Measurements from ENCODE around the gene SH3BP1.

The SH3BP1 gene

GRCh38 chr22:37627545-37627944 lies 11.9 kb upstream of the SH3BP1 start:
- no peak overlapping the region for H3K27ac ChIP-seq (ENCODE audit: low read length)
- H3K36me3 ChIP-seq (ENCODE audit: insufficient read depth, low read depth, low read length): peaks cover 22% of the 10 kb centered on the region
- H3K9ac ChIP-seq (ENCODE audit: low read depth, low read length): no peak overlapping the region
- peaks cover 2% of the 10 kb centered on the region; the same call in 1 of the 2 replicates for H3K4me1 ChIP-seq (ENCODE audit: insufficient read depth, low read length)
- H3K27me3 ChIP-seq (ENCODE audit: insufficient read depth, low read length): no peaks in the 10 kb centered on the region
- no peaks in the 10 kb centered on the region for H3K9me3 ChIP-seq (ENCODE audit: insufficient read depth, low read depth, low read length)
- no peak overlapping the region for H3K4me3 ChIP-seq (ENCODE audit: low read length)

DNA sequence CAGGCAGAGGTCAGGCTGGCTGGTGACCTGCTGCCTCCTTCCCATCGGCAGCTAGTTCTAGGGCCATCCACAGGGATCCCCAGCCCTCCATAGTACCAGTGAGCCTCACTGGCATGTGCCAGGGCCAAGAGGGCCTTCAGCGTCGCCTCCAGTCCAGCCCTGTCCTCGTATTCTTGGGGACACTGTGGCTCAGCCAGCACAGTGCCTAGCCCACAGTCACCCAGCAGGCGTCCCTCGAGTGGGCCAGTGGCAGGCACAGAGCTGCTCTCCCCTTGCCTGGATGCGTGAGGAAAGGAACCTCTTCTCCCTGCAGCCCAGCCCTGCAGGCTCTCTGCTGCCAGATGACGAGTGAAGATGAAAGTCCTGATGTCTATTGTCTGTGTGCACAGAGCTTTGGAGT lies 10.6 kb upstream of the SH3BP1 start:
- H3K4me3 ChIP-seq (ENCODE audit: low read length): no peak overlapping the region
- no peaks in the 10 kb centered on the region for H3K9me3 ChIP-seq (ENCODE audit: insufficient read depth, low read depth, low read length)
- no peak overlapping the region for H3K27ac ChIP-seq (ENCODE audit: low read length)
- H3K9ac ChIP-seq (ENCODE audit: low read depth, low read length): no peak overlapping the region
- peaks cover 22% of the 10 kb centered on the region for H3K36me3 ChIP-seq (ENCODE audit: insufficient read depth, low read depth, low read length)
- H3K4me1 ChIP-seq (ENCODE audit: insufficient read depth, low read length): peaks cover 6% of the 10 kb centered on the region; the same call in 1 of the 2 replicates
- no peaks in the 10 kb centered on the region for H3K27me3 ChIP-seq (ENCODE audit: insufficient read depth, low read length)

- H3K4me3 ChIP-seq (ENCODE audit: low read length): no peak overlapping the region
- H3K9me3 ChIP-seq (ENCODE audit: insufficient read depth, low read depth, low read length): no peaks in the 10 kb centered on the region
- peaks cover 18% of the 10 kb centered on the region for H3K36me3 ChIP-seq (ENCODE audit: insufficient read depth, low read depth, low read length)
- H3K27ac ChIP-seq (ENCODE audit: low read length): no peak overlapping the region
- peaks cover 16% of the 10 kb centered on the region; the same call in 1 of the 2 replicates for H3K4me1 ChIP-seq (ENCODE audit: insufficient read depth, low read length)
- no peak overlapping the region for H3K9ac ChIP-seq (ENCODE audit: low read depth, low read length)
- no peaks in the 10 kb centered on the region for H3K27me3 ChIP-seq (ENCODE audit: insufficient read depth, low read length)
Measured at GRCh38 chr22:37629928-37630327, 9.5 kb upstream of the SH3BP1 start.

DNA sequence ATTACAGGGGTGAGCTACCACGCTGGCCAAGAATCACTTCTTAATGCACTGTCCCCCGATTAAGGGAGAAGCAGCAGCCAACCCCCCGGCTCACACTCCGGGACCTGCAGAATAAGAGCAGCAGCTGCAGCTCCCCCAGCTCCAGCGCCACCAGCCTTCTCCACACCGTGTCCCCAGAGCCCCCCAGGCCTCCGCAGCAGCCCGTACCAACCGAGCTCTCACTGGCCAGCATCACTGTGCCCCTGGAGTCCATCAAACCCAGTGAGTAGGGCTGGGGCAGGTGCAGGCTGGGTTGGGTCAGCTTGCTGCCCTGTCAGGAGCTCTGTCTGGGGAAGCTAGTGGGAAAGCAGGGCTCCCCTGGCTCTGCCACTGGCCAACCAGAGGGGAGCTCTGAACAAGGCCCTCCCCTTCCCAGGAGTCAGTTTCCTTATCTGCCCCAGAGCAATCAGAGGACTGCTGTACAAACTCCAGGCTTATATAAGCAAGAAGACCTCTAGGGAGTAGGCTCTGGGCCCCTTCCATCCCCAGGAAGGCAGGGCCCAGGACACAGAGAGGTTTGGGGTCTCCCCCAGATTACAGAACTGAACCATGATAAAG lies 8.5 kb upstream of the SH3BP1 start:
- Histone ChIP-seq H3K27ac (ENCODE audit: low read length) (no peak overlapping the region), H3K27me3 (ENCODE audit: insufficient read depth, low read length) (no peaks in the 10 kb centered on the region), H3K9me3 (ENCODE audit: insufficient read depth, low read depth, low read length) (no peaks in the 10 kb centered on the region), H3K9ac (ENCODE audit: low read depth, low read length) (no peak overlapping the region), H3K4me3 (ENCODE audit: low read length) (no peak overlapping the region), H3K36me3 (ENCODE audit: insufficient read depth, low read depth, low read length) (peaks cover 9% of the 10 kb centered on the region), H3K4me1 (ENCODE audit: insufficient read depth, low read length) (peaks cover 16% of the 10 kb centered on the region; the same call in 1 of the 2 replicates)

DNA sequence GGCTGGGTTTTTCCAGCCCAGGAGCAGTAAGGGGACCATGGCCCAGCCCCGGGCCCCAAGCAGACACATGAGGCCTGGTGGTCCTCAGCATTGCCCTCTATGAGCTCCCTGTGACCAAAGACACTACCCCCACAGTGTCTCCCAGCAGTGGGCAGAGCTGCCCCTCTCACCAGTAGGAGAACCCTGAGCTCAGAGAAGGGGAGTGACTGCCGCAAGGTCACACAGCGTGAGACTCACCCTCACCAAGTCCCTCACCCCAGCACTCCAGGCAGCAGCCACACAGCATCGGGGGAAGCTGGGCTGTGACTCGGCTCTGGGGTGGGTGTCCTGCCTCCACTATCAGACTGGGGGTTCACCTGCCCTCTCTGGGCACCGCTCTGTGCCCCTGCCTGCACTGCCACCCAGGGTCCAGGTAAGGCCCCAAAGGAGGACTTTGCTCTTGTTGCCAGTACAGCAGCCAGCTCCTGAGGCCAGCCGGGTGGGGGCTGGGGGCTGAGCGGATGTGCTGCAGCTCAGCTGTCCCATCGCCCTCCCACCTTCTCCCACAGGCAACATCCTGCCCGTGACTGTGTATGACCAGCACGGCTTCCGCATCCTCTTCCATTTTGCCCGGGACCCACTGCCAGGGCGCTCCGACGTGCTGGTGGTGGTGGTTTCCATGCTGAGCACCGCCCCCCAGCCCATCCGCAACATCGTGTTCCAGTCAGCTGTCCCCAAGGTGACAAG lies 7.9 kb upstream of the SH3BP1 start:
- Histone ChIP-seq H3K27ac (ENCODE audit: low read length) (no peak overlapping the region), H3K27me3 (ENCODE audit: insufficient read depth, low read length) (no peaks in the 10 kb centered on the region), H3K36me3 (ENCODE audit: insufficient read depth, low read depth, low read length) (peaks cover 8% of the 10 kb centered on the region), H3K4me1 (ENCODE audit: insufficient read depth, low read length) (peaks cover 16% of the 10 kb centered on the region; the same call in 1 of the 2 replicates), H3K9ac (ENCODE audit: low read depth, low read length) (no peak overlapping the region), H3K9me3 (ENCODE audit: insufficient read depth, low read depth, low read length) (no peaks in the 10 kb centered on the region), H3K4me3 (ENCODE audit: low read length) (no peak overlapping the region)

GRCh38 chr22:37632174-37633088 lies 7.0 kb upstream of the SH3BP1 start:
- no peak overlapping the region for H3K9ac ChIP-seq (ENCODE audit: low read depth, low read length)
- H3K4me1 ChIP-seq (ENCODE audit: insufficient read depth, low read length): peaks cover 20% of the 10 kb centered on the region; the same call in 1 of the 2 replicates
- H3K9me3 ChIP-seq (ENCODE audit: insufficient read depth, low read depth, low read length): no peaks in the 10 kb centered on the region
- H3K36me3 ChIP-seq (ENCODE audit: insufficient read depth, low read depth, low read length): peaks cover 8% of the 10 kb centered on the region
- H3K4me3 ChIP-seq (ENCODE audit: low read length): no peak overlapping the region
- H3K27ac ChIP-seq (ENCODE audit: low read length): no peak overlapping the region
- H3K27me3 ChIP-seq (ENCODE audit: insufficient read depth, low read length): no peaks in the 10 kb centered on the region

GRCh38 chr22:37633089-37633624 lies 6.3 kb upstream of the SH3BP1 start:
- no peak overlapping the region; the same call in 1 of the 2 replicates for H3K4me3 ChIP-seq (ENCODE audit: low read length)
- H3K9ac ChIP-seq (ENCODE audit: low read depth, low read length): peak overlapping the region; percentile 37; the same call in 1 of the 2 replicates
- H3K36me3 ChIP-seq (ENCODE audit: insufficient read depth, low read depth, low read length): peaks cover 8% of the 10 kb centered on the region
- peaks cover 20% of the 10 kb centered on the region; the same call in 1 of the 2 replicates for H3K4me1 ChIP-seq (ENCODE audit: insufficient read depth, low read length)
- H3K9me3 ChIP-seq (ENCODE audit: insufficient read depth, low read depth, low read length): no peaks in the 10 kb centered on the region
- no peaks in the 10 kb centered on the region for H3K27me3 ChIP-seq (ENCODE audit: insufficient read depth, low read length)
- peak overlapping the region; percentile 25 for H3K27ac ChIP-seq (ENCODE audit: low read length)

- Histone ChIP-seq H3K4me1 (ENCODE audit: insufficient read depth, low read length) (peaks cover 25% of the 10 kb centered on the region), H3K9ac (ENCODE audit: low read depth, low read length) (peak overlapping the region; percentile 37; the same call in 1 of the 2 replicates)
Measured at GRCh38 chr22:37633625-37634416, 5.6 kb upstream of the SH3BP1 start.

GRCh38 chr22:37634417-37634924 lies 5.0 kb upstream of the SH3BP1 start:
- Histone ChIP-seq H3K27me3 (ENCODE audit: insufficient read depth, low read length) (no peaks in the 10 kb centered on the region), H3K9ac (ENCODE audit: low read depth, low read length) (peak overlapping the region; percentile 37; the same call in 1 of the 2 replicates), H3K36me3 (ENCODE audit: insufficient read depth, low read depth, low read length) (peaks cover 8% of the 10 kb centered on the region), H3K27ac (ENCODE audit: low read length) (peak overlapping the region; percentile 4), H3K4me1 (ENCODE audit: insufficient read depth, low read length) (peaks cover 28% of the 10 kb centered on the region), H3K4me3 (ENCODE audit: low read length) (no peak overlapping the region), H3K9me3 (ENCODE audit: insufficient read depth, low read depth, low read length) (no peaks in the 10 kb centered on the region)

More at GRCh38 chr22:37633625-37634416, 5.6 kb upstream of the SH3BP1 start:
- Histone ChIP-seq H3K9me3 (ENCODE audit: insufficient read depth, low read depth, low read length) (no peaks in the 10 kb centered on the region), H3K36me3 (ENCODE audit: insufficient read depth, low read depth, low read length) (peaks cover 8% of the 10 kb centered on the region), H3K27ac (ENCODE audit: low read length) (peak overlapping the region; percentile 25), H3K27me3 (ENCODE audit: insufficient read depth, low read length) (no peaks in the 10 kb centered on the region), H3K4me3 (ENCODE audit: low read length) (peak overlapping the region; percentile 10; the same call in 1 of the 2 replicates)

- H3K9me3 ChIP-seq (ENCODE audit: insufficient read depth, low read depth, low read length): no peaks in the 10 kb centered on the region
- H3K4me1 ChIP-seq (ENCODE audit: insufficient read depth, low read length): peaks cover 28% of the 10 kb centered on the region
- no peak overlapping the region for H3K4me3 ChIP-seq (ENCODE audit: low read length)
- no peaks in the 10 kb centered on the region for H3K27me3 ChIP-seq (ENCODE audit: insufficient read depth, low read length)
- no peak overlapping the region; the same call in 1 of the 2 replicates for H3K9ac ChIP-seq (ENCODE audit: low read depth, low read length)
- peaks cover 4% of the 10 kb centered on the region for H3K36me3 ChIP-seq (ENCODE audit: insufficient read depth, low read depth, low read length)
- no peak overlapping the region for H3K27ac ChIP-seq (ENCODE audit: low read length)
Measured at GRCh38 chr22:37635157-37635556, 4.3 kb upstream of the SH3BP1 start.

All from iPS-20b (cell line).